GM21786 (cell line): ENCODE results near the gene WFIKKN1.

ENCODE experiments used
- ATAC-seq: cut with Tn5 transposase; IDR thresholded peaks from one replicate; pipeline ENCODE4 v1.9.1; 2021; ENCODE audit not compliant: unreplicated experiment

The WFIKKN1 gene

DNA sequence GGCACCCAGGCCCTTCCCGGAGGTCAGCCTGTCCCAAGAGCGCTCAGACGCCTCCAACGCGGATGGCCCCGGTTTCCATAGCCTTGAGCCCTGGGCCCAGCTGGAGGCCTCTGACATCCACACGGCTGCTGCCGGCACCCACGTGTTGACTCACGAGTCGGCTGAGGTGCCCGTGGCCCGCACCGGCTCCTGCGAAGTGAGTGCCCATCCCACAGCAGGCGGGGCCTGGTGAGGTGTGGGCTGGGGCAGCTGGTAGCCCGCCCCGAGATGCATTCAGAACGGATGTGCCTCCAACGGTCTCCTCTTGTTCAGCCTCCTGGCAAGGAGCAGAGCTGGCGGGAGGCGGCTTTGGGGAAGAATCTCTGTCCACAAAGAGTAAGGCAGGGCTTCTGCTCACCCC is 21.1 kb downstream of the WFIKKN1 start:
- ATAC-seq: no peak

DNA sequence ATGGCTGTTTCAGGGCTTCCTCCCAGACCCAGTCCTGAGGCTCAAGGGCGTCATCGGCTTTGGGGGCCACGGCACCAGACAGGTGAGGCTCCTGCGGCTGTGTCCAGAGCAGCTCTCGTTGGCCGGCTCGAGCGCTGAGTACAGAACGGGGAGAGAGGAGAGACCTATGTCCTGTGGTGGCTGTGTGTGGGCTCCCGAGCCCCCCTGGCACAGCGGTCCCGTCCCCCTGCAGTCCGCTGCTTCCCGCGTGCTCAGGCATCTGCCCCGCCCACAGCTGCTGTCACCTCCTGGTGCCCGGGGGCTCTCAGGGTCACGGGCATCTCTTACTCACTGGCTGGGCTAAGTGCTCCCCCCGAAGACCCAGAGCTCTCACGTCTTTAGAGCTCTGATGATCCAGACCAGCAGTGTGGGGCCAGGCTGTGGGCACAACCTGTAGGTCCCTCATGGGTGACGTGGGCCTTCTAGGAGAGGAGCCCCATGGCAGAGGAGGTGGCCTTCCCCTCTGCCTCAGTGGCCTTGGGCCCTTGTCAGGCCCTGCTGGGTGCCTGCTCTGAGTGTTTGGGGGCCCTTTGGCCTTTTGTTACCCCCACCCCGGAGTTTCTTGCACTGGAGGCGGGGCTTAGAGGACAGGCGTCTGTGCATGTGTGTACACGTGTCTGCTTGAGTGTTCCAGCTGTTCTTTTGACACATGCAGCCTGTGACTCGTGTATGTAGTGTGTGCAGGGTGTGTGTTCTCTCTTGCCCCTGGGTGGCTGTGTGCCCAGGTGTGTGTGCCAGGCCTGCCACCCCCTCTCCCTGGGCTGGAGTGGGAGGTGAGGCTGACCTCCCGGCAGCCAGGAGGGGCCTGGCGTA is 21.9 kb downstream of the WFIKKN1 start:
- no peak for ATAC-seq

DNA sequence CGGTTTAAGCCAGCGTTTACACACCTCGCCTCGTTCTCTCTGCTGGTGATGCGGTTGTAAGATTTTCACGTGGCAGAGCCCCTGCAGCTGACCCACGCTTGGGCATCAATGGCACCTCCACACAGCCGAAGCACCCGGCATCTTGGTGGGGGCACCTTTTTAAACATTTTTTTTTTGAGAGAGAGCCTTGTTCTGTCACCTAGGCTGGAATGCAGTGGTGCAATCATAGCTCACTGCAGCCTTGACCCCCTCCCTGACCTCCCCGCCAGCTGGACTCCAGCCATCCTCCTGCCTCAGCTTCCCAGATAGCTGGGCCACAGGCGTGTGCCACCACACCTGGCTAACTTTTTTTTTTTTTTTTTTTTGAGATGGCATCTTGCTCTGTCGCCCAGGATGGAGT is 23.2 kb downstream of the WFIKKN1 start:
- no peak for ATAC-seq

DNA sequence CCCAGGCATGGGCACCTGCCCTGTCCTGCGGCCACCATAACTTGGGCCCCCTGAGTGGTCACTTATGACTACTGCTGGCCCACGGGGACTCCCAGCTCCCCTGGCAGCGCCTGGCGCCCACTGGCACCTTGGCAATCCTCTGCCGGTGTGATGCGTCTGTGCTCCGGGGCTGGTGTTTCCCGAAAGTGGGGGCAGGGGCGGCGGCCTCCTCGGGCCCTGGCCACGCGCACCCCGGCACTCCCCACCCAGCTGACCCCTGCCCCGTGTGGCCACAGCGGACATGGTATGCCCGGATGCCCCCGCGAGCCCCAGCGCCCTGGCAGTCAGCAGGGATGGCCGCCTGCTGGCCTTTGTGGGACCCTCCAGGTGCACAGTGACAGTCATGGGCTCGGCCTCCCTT is 26.7 kb downstream of the WFIKKN1 start:
- ATAC-seq: no peak

GRCh38 chr16:658679-659571 is 28.1 kb downstream of the WFIKKN1 start:
- no peak for ATAC-seq

- no peak for ATAC-seq
Observed at GRCh38 chr16:659618-660017, 28.8 kb downstream of the WFIKKN1 start.

- ATAC-seq: no peak
Observed at GRCh38 chr16:660132-660458, 29.3 kb downstream of the WFIKKN1 start.

DNA sequence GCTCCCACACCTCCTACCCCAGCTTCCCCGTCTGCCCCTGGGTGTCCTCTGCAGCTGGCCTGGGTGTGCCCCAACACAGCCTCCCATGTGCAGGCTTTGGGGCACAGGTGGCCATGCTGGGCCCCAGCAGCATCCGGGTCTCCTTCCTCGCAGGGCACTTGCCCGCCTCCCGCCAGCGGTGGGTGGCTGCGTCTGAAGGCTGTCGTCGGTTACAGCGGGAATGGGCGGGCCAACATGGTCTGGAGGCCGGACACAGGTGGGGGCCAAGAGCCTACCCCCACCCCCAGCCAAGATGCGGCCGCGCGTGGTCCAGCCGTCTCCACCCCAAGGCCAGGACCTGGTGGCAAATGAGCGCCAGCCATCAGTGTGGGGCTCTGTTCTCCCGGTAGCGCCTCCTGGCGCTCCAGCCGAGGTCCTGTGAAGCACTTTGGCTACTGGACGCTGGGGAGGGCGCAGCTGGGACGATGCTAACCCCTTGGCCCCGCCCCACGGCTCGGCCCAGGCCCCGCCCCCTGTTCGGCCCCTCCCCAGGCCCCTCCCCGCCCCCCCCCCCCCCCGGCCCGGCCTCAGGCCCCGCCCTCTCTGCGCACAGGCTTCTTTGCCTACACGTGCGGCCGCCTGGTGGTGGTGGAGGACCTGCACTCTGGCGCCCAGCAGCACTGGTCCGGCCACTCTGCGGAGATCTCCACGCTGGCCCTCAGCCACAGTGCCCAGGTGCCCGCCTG is 29.8 kb downstream of the WFIKKN1 start:
- peak; percentile 60 for ATAC-seq

GRCh38 chr16:661184-661821 is 30.5 kb downstream of the WFIKKN1 start:
- no peak for ATAC-seq

DNA sequence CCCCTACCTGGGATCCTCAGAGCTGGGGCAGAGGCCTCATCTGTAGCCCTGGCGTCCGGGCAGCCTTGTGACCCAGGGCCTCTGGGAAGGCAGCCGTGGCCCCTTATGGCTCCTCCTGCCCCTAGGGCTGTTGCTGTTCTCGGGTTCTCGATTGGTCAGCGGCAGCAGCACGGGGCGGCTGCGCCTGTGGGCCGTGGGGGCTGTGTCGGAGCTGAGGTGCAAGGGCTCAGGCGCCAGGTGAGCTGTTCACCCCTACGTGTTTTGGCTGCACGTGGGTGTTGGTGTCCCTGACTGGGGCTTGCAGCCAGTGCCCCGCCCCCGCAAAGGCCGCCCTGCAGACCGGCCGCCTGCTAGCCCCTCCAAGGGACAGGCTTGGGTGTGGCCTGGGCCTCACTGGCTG is 31.3 kb downstream of the WFIKKN1 start:
- no peak for ATAC-seq

- no peak for ATAC-seq
Observed at GRCh38 chr16:662597-662996, 31.8 kb downstream of the WFIKKN1 start.

- no peak for ATAC-seq
Observed at GRCh38 chr16:666572-666971, 35.8 kb downstream of the WFIKKN1 start.

DNA sequence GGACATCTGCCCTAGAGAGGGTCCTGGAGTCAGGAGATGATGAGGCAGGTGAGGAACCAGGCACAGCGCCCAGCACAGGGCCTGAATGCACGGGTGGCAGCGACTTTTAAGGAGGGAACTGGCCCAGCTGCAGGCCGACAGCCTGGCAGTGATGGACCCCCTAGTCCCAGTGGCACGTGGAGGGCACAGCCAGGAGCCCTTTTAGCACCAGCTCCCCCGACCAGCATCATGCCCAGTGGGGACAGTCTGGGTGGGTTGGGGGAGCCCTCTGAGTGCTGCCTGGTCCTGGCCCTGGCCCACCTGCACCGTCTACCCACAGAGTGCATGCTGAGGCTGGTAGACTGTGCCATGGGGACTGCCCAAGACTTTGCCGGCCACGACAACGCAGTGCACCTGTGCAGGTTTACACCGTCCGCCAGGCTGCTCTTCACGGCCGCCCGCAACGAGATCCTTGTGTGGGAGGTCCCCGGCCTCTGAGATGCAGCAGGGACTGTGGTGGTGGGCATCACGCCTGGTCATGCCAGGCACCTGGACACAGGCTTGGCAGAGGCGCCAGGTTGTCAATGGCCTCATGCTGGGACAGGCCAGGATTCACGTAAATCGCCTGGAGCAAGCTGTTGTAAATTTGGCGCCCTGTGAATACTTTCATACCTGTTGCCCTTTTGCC is 36.5 kb downstream of the WFIKKN1 start:
- no peak for ATAC-seq

DNA sequence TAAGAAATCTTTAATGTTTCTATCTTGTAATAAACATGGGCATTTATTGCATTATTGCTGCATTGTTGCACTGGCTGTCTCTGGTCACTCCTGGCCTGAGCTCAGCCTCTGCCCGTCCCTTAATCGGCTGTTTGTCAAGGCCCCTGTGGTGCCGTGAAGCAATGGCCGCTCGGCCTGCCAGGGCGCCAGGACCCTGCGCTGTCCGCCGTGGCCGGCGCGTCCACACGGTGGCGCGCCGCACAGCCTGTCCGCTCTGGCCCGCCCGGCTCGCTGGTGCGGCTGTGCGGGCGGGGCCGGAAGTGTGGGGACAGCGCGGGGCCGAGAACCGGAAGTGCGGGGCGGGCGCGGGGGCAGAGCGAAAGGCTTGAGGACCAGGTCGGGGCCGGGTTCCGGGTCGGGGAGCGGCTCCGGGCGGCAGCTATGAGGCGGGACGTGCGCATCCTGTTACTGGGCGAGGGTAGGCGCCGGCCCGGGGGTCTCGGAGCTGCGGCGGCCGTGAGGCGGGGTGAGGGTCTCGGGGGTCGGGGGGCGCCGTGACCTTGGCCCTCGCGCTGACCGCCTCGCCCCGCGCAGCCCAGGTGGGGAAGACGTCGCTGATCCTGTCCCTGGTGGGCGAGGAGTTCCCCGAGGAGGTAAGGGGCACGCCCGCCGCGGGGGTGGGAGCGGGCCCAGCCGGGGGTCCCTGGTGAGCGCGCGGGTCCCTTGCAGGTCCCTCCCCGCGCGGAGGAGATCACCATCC is 37.2 kb downstream of the WFIKKN1 start, which contains the start of gene RHOT2:
Gene RHOT2, plus strand, starts transcription at position 353 of the 739 bp plus-strand sequence. Its CDS starts 68 bp downstream, at position 421.
- ATAC-seq: peak; percentile 83

- ATAC-seq: no peak
Observed at GRCh38 chr16:668519-669171, 37.9 kb downstream of the WFIKKN1 start.

DNA sequence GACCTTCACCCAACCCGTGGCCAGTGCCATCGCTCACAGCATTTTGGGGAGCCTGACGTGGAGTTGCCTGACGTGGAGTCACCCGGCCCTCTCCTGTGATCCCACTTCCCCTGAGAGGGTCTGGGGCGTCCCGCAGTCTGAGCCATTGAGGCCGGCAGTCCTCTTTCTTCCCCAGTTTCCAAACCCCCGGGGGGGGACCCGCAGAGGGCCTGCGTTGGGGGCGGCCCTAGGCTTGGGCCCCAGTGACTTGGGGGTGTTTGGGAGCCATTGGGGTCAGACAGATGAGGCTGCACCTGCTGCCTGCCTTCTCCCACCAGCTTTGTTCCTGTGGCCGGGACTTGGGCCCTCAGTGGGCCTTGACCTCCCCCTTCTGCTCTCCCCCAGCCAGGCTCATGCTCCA is 38.9 kb downstream of the WFIKKN1 start:
- ATAC-seq: no peak

DNA sequence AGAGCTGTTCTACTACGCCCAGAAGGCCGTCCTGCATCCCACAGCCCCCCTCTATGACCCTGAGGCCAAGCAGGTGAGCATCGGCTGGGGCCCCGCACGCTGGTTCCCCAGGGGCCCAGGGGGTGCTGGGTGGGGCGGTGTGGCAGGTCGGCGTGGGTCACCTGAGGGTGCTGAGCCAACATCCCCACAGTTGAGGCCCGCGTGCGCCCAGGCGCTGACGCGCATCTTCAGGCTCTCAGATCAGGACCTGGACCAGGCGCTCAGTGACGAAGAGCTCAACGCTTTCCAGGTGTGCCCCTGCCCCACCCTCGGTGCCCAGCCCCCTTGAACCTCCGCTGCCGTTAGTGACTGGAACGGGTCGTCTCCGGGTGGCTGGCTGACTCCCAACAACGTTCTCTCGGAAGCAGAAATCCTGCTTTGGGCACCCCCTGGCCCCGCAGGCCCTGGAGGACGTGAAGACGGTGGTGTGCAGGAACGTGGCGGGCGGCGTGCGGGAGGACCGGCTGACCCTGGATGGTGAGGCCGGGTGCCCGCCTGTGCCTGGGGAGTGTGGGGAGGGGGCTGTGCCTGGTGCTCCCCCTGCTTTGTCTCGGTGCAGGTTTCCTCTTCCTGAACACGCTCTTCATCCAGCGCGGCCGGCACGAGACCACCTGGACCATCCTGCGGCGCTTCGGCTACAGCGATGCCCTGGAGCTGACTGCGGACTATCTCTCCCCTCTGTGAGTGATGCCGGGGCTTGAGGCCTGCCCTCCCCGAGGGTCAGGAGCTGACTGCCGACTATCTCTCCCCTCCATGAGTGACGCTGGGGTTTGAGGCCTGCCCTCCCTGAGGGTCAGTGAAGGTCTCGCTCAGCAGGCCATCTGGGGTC is 39.9 kb downstream of the WFIKKN1 start:
- no peak for ATAC-seq
